GM23248 (cell line): ENCODE results near the gene ENTPD8. TPM values are rescaled to one million over a fixed set of nuclear protein-coding genes. Genes with fewer than 3 reads are reported as not detected.

ENCODE experiments used
- DNase-seq: peaks from one replicate; pipeline ENCODE4 v3.0.0-alpha.2; 2015
- H2AFZ ChIP-seq: fragments of 200-600 bp; sonication (generic); 2 replicates; pipeline ENCODE4 v1.6.1; 2016; ENCODE audit warnings: antibody characterized with exemption
- H3F3A ChIP-seq: fragments of 200-600 bp; sonication (generic); 2 replicates; pipeline ENCODE4 v1.6.1; 2016; ENCODE audit warnings: mild to moderate bottlenecking, antibody characterized with exemption, mixed run types; ENCODE audit not compliant: insufficient read depth
- H3K27ac ChIP-seq: fragments of 200-600 bp; sonication (generic); 2 replicates; pipeline ENCODE4 v1.5.1; 2016; ENCODE audit warnings: mild to moderate bottlenecking
- H3K27me3 ChIP-seq: fragments of 200-600 bp; sonication (generic); replicated peaks from 2 replicates; pipeline ENCODE4 v1.6.1; 2016; ENCODE audit warnings: mild to moderate bottlenecking; ENCODE audit not compliant: insufficient read depth
- H3K36me3 ChIP-seq: fragments of 200-600 bp; sonication (generic); 2 replicates; pipeline ENCODE4 v1.6.1; 2016; ENCODE audit warnings: low read depth, mild to moderate bottlenecking
- H3K4me1 ChIP-seq: fragments of 200-600 bp; sonication (generic); 2 replicates; pipeline ENCODE4 v1.6.1; 2016; ENCODE audit warnings: mild to moderate bottlenecking; ENCODE audit not compliant: insufficient read depth
- H3K4me2 ChIP-seq: fragments of 200-600 bp; sonication (generic); one replicate; pipeline ENCODE4 v1.6.1; 2016; ENCODE audit warnings: mild to moderate bottlenecking; ENCODE audit not compliant: unreplicated experiment
- H3K4me3 ChIP-seq: fragments of 200-600 bp; sonication (generic); 2 replicates; pipeline ENCODE4 v1.5.1; 2016; ENCODE audit warnings: mild to moderate bottlenecking
- H3K79me2 ChIP-seq: fragments of 200-600 bp; sonication (generic); 2 replicates; pipeline ENCODE4 v1.6.1; 2016; ENCODE audit warnings: mild to moderate bottlenecking; ENCODE audit not compliant: insufficient read depth
- H3K9ac ChIP-seq: fragments of 200-600 bp; sonication (generic); 2 replicates; pipeline ENCODE4 v1.6.1; 2016; ENCODE audit warnings: mild to moderate bottlenecking
- H3K9me2 ChIP-seq: fragments of 200-600 bp; sonication (generic); 2 replicates; pipeline ENCODE4 v1.6.1; 2016; ENCODE audit warnings: mixed run types, mild to moderate bottlenecking, moderate library complexity; ENCODE audit not compliant: insufficient read depth
- H3K9me3 ChIP-seq: fragments of 200-600 bp; sonication (generic); one replicate; pipeline ENCODE4 v1.6.1; 2017; ENCODE audit warnings: low read depth
- H4K20me1 ChIP-seq: fragments of 200-600 bp; sonication (generic); 2 replicates; pipeline ENCODE4 v1.6.0; 2016; ENCODE audit not compliant: insufficient read depth
- EZH2 ChIP-seq: fragments of 200-600 bp; sonication (generic); IDR thresholded peaks from 2 replicates; pipeline ENCODE4 v1.6.1; 2018; ENCODE audit warnings: antibody characterized with exemption, mild to moderate bottlenecking; ENCODE audit not compliant: insufficient read depth, poor library complexity, severe bottlenecking
- EZH2phosphoT487 ChIP-seq: fragments of 200-600 bp; sonication (generic); IDR thresholded peaks from 2 replicates; pipeline ENCODE4 v1.6.1; 2018; ENCODE audit warnings: antibody characterized with exemption, moderate library complexity, mild to moderate bottlenecking, low read depth; ENCODE audit not compliant: insufficient read depth
- WGBS, 2 experiments: methylation state at CpG; one replicate each; pipeline ENCODE4 v1.1.6; 2015 to 2017; ENCODE audit warnings: low lambda C conversion rate in 2 of 2, low coverage in 1 of 2; ENCODE audit errors: missing lambda C conversion rate in 2 of 2; 5-methylcytosine and 5-hydroxymethylcytosine counted together
- in situ Hi-C: fragments of 300-500 bp; cut with MboI; formaldehyde crosslinking; loops from 2 replicates; pipeline ENCODE4 v1.15.0; 2020
- microRNA-seq: library from miRNA; unstranded; fragments of <30 nt; microRNA quantifications from one replicate; pipeline ENCODE4, GENCODE V29; 2016; ENCODE audit warnings: borderline number of aligned reads
- polyA plus RNA-seq: library from polyadenylated mRNA; unstranded; fragments of >200 nt; fragmentation: Nextera tagmentation; extraction: Ambion mirVana; gene quantifications from 2 replicates; pipeline ENCODE4 v1.2.1, GENCODE V29; 2016
- total RNA-seq: library from RNA; depleted of rRNA; stranded (reverse); fragments of >200 nt; shearing (Covaris generic); gene quantifications from 2 replicates; pipeline ENCODE4 v1.2.3, GENCODE V29; 2014; rRNA removed

The ENTPD8 gene
- total and polyA plus RNA-seq, 2 experiments from 2014 or later, result not detected

DNA sequence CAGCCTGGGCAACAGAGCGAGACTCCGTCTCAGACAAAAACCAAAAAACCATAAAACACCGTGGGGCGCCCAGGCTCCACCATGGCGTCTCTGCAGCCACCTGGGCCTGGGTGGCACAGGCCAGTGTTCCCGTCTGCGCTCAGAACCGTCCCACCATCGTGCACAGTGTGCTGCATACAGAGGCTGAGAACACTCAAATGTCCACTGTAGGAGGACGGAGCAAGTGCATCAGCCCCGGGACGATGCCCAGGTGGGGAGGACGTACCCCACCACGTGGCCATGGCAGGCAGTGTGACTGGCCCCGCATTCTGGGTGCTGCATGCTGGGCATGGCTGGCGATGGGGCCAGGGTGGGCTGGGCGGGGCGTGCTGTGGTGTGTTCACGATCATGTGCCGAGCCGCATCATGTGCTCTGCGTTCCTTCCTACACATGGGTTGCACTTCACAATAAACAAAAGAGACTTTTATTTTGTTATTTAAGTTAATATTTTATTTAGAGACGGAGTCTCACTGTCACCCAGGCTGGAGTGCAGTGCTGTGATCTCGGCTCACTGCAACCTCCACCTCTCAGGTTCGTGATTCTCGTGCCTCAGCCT is 56.0 kb downstream of the ENTPD8 start:
- H3F3A ChIP-seq, result no peaks in the 10 kb centered on the region
- H3K27ac ChIP-seq, result no peak overlapping the region
- no peaks in the 10 kb centered on the region for H3K9me3 ChIP-seq
- no peak overlapping the region for H3K9ac ChIP-seq
- H3K4me3 ChIP-seq, result no peak overlapping the region
- in situ Hi-C loops, result no loop called here
- TF ChIP-seq EZH2phosphoT487 (no peak), EZH2 (no peak)
- H4K20me1 ChIP-seq, result no peaks in the 10 kb centered on the region
- no peaks in the 10 kb centered on the region for H3K79me2 ChIP-seq
- no peaks in the 10 kb centered on the region for H3K36me3 ChIP-seq
- H3K9me2 ChIP-seq, result no peaks in the 10 kb centered on the region
- H3K4me2 ChIP-seq, result no peak overlapping the region
- WGBS, 2 experiments, result 85 to 90% methylated on average over 18 to 26 of the region's 26 CpGs
- H3K4me1 ChIP-seq, result no peaks in the 10 kb centered on the region
- DNase-seq, result no peak
- H2AFZ ChIP-seq, result no peak overlapping the region
- no peaks in the 10 kb centered on the region for H3K27me3 ChIP-seq

Small RNAs within 50 kb of the gene (microRNA-seq; reads per million reads assigned to microRNA genes)
- 2.0 reads per million for gene MIR7114

Other genes with a start within 250 kb of the ENTPD8 start
- 7.8 and 14.3 TPM in 2 replicates for gene TPRN, start 240.6 kb downstream of the ENTPD8 start, total RNA-seq
- 1.7 and 2.2 TPM in 2 replicates for gene TPRN, start 240.6 kb downstream of the ENTPD8 start, polyA plus RNA-seq
- gene TMEM203, start 235.7 kb downstream of the ENTPD8 start, total RNA-seq, result 44.3 and 52.9 TPM in 2 replicates
- 46.9 and 48.6 TPM in 2 replicates for gene TMEM203, start 235.7 kb downstream of the ENTPD8 start, polyA plus RNA-seq
- 12.1 and 12.4 TPM in 2 replicates for gene NDOR1, start 235.7 kb downstream of the ENTPD8 start, total RNA-seq
- gene NDOR1, start 235.7 kb downstream of the ENTPD8 start, polyA plus RNA-seq, result 7.7 and 8.5 TPM in 2 replicates
- 0.65 TPM in 1 of 2 replicates, not detected in the other for gene RNF208, start 219.1 kb downstream of the ENTPD8 start, total RNA-seq
- gene RNF208, start 219.1 kb downstream of the ENTPD8 start, polyA plus RNA-seq, result 0.29 and 0.34 TPM in 2 replicates
- gene CYSRT1, start 216.2 kb downstream of the ENTPD8 start, total RNA-seq, result 0.43 TPM in 1 of 2 replicates, not detected in the other
- 0.24 and 0.75 TPM in 2 replicates for gene CYSRT1, start 216.2 kb downstream of the ENTPD8 start, polyA plus RNA-seq
- gene RNF224, start 213.9 kb downstream of the ENTPD8 start, total RNA-seq, result not detected in 2 replicates
- gene RNF224, start 213.9 kb downstream of the ENTPD8 start, polyA plus RNA-seq, result not detected in 2 replicates
- gene SLC34A3, start 210.5 kb downstream of the ENTPD8 start, total RNA-seq, result not detected in 2 replicates
- not detected in 2 replicates for gene SLC34A3, start 210.5 kb downstream of the ENTPD8 start, polyA plus RNA-seq
- 148 and 159 TPM in 2 replicates for gene TUBB4B, start 200.1 kb downstream of the ENTPD8 start, total RNA-seq
- 373 and 391 TPM in 2 replicates for gene TUBB4B, start 200.1 kb downstream of the ENTPD8 start, polyA plus RNA-seq
- not detected in 2 replicates for gene STPG3, start 190.1 kb downstream of the ENTPD8 start, total RNA-seq
- gene STPG3, start 190.1 kb downstream of the ENTPD8 start, polyA plus RNA-seq, result not detected in 2 replicates
- 65.0 and 69.6 TPM in 2 replicates for gene NELFB, start 186.0 kb downstream of the ENTPD8 start, total RNA-seq
- 34.4 and 38.5 TPM in 2 replicates for gene NELFB, start 186.0 kb downstream of the ENTPD8 start, polyA plus RNA-seq
- gene TOR4A, start 163.6 kb downstream of the ENTPD8 start, total RNA-seq, result 25.8 and 29.6 TPM in 2 replicates
- 4.1 and 5.0 TPM in 2 replicates for gene TOR4A, start 163.6 kb downstream of the ENTPD8 start, polyA plus RNA-seq
- 0.32 TPM in 1 of 2 replicates, not detected in the other for gene NRARP, start 139.1 kb downstream of the ENTPD8 start, total RNA-seq
- gene NRARP, start 139.1 kb downstream of the ENTPD8 start, polyA plus RNA-seq, result not detected in 2 replicates
- 11.6 and 17.1 TPM in 2 replicates for gene EXD3, start 18.2 kb downstream of the ENTPD8 start, total RNA-seq
- 8.7 and 10.1 TPM in 2 replicates for gene EXD3, start 18.2 kb downstream of the ENTPD8 start, polyA plus RNA-seq
- gene NOXA1, start 18.0 kb downstream of the ENTPD8 start, total RNA-seq, result 0.32 TPM in 1 of 2 replicates, not detected in the other
- 0.15 and 0.39 TPM in 2 replicates for gene NOXA1, start 18.0 kb downstream of the ENTPD8 start, polyA plus RNA-seq
- 28.8 and 29.1 TPM in 2 replicates for gene NSMF, start 18.0 kb upstream of the ENTPD8 start, total RNA-seq
- gene NSMF, start 18.0 kb upstream of the ENTPD8 start, polyA plus RNA-seq, result 13.5 and 13.7 TPM in 2 replicates
- gene PNPLA7, start 109.0 kb upstream of the ENTPD8 start, total RNA-seq, result 0.54 and 0.89 TPM in 2 replicates
- gene PNPLA7, start 109.0 kb upstream of the ENTPD8 start, polyA plus RNA-seq, result 0.44 and 0.59 TPM in 2 replicates
- gene MRPL41, start 110.5 kb upstream of the ENTPD8 start, total RNA-seq, result 28.7 and 42.9 TPM in 2 replicates
- gene MRPL41, start 110.5 kb upstream of the ENTPD8 start, polyA plus RNA-seq, result 97.6 and 99.8 TPM in 2 replicates
- 27.0 and 32.6 TPM in 2 replicates for gene DPH7, start 137.6 kb upstream of the ENTPD8 start, total RNA-seq
- 24.1 and 26.7 TPM in 2 replicates for gene DPH7, start 137.6 kb upstream of the ENTPD8 start, polyA plus RNA-seq
- 29.6 and 35.0 TPM in 2 replicates for gene ZMYND19, start 149.2 kb upstream of the ENTPD8 start, total RNA-seq
- gene ZMYND19, start 149.2 kb upstream of the ENTPD8 start, polyA plus RNA-seq, result 6.1 and 11.6 TPM in 2 replicates
- 26.9 and 37.1 TPM in 2 replicates for gene ARRDC1, start 164.3 kb upstream of the ENTPD8 start, total RNA-seq
- 21.0 and 22.0 TPM in 2 replicates for gene ARRDC1, start 164.3 kb upstream of the ENTPD8 start, polyA plus RNA-seq
- 26.8 and 43.6 TPM in 2 replicates for gene EHMT1, start 177.6 kb upstream of the ENTPD8 start, total RNA-seq
- gene EHMT1, start 177.6 kb upstream of the ENTPD8 start, polyA plus RNA-seq, result 31.0 and 33.7 TPM in 2 replicates